ENCODE data around the gene LRRC61.

Gene LRRC61

GRCh38 chr7:150376560-150376959 is 53.4 kb downstream of the LRRC61 start:
- H3K27ac ChIP-seq (ENCODE audit: low read length, poor library complexity, severe bottlenecking) = no peak overlapping the region
- no peak overlapping the region for H2BK5ac ChIP-seq (ENCODE audit: low read depth, low read length, poor library complexity, severe bottlenecking)
- H3K79me1 ChIP-seq (replicated peaks; ENCODE audit: low read length, poor library complexity, severe bottlenecking) = peaks cover 52% of the 10 kb centered on the region
- H2AK5ac ChIP-seq (ENCODE audit: low read length, severe bottlenecking) = peak overlapping the region; percentile 98
- peaks cover 31% of the 10 kb centered on the region for H3K4me1 ChIP-seq (ENCODE audit: control insufficient read depth, insufficient read depth, low read depth, low read length)
- peaks cover 17 to 32% of the 10 kb centered on the region in 2 experiments for H3K36me3 ChIP-seq (ENCODE audit: control insufficient read depth in 1 of 2, insufficient read depth in 2 of 2, low read depth in 1 of 2, low read length in 2 of 2)
- no peak overlapping the region for H3K23ac ChIP-seq (ENCODE audit: low read length in 2 of 2)
- no peak overlapping the region for H3K4me3 ChIP-seq (ENCODE audit: insufficient read depth in 1 of 2, low read depth in 1 of 2, low read length in 2 of 2)
- H2BK12ac ChIP-seq (ENCODE audit: low read length in 2 of 2) = no peak overlapping the region
- H2AFZ ChIP-seq (ENCODE audit: low read depth, low read length) = no peak overlapping the region
- no peaks in the 10 kb centered on the region for H3K27me3 ChIP-seq (ENCODE audit: control insufficient read depth in 1 of 2, insufficient read depth in 1 of 2, low read length in 2 of 2)
- H2BK120ac ChIP-seq (ENCODE audit: low read depth, low read length) = no peak overlapping the region
- H3K4ac ChIP-seq (ENCODE audit: low read depth in 1 of 2, low read length in 2 of 2) = no peak overlapping the region
- H3K9me3 ChIP-seq (ENCODE audit: control insufficient read depth, low read length) = no peaks in the 10 kb centered on the region
- H3K14ac ChIP-seq (ENCODE audit: low read length in 2 of 2) = no peak overlapping the region
- 87% methylated on average over 6 of the region's 6 CpGs for WGBS
- no peak for DNase-seq
- no peak overlapping the region for H4K91ac ChIP-seq (ENCODE audit: low read length)
- H3K4me2 ChIP-seq (ENCODE audit: low read length, poor library complexity, severe bottlenecking) = no peak overlapping the region
- H3K18ac ChIP-seq (ENCODE audit: low read depth in 1 of 2, low read length in 2 of 2) = no peak overlapping the region
- no peak overlapping the region for H3K9ac ChIP-seq (ENCODE audit: low read length)
- peak overlapping the region; percentile 56 for H4K8ac ChIP-seq (ENCODE audit: low read length)
- H2BK15ac ChIP-seq (ENCODE audit: low read depth, poor library complexity, severe bottlenecking) = peak overlapping the region; percentile 20

GRCh38 chr7:150377196-150377595 is 54.0 kb downstream of the LRRC61 start:
- H2BK5ac ChIP-seq (ENCODE audit: low read depth, low read length, poor library complexity, severe bottlenecking) = no peak overlapping the region
- no peak overlapping the region for H2BK120ac ChIP-seq (ENCODE audit: low read depth, low read length)
- no peak for DNase-seq
- no peak overlapping the region for H3K18ac ChIP-seq (ENCODE audit: low read depth in 1 of 2, low read length in 2 of 2)
- peaks cover 17 to 32% of the 10 kb centered on the region in 2 experiments for H3K36me3 ChIP-seq (ENCODE audit: control insufficient read depth in 1 of 2, insufficient read depth in 2 of 2, low read depth in 1 of 2, low read length in 2 of 2)
- no peak overlapping the region for H3K4me2 ChIP-seq (ENCODE audit: low read length, poor library complexity, severe bottlenecking)
- H3K27ac ChIP-seq (ENCODE audit: low read length, poor library complexity, severe bottlenecking) = peak overlapping the region; percentile 75
- H2BK12ac ChIP-seq (ENCODE audit: low read length in 2 of 2) = no peak overlapping the region
- H3K9me3 ChIP-seq (ENCODE audit: control insufficient read depth, low read length) = no peaks in the 10 kb centered on the region
- no peak overlapping the region for H3K14ac ChIP-seq (ENCODE audit: low read length in 2 of 2)
- H3K9ac ChIP-seq (ENCODE audit: low read length) = no peak overlapping the region
- no peaks in the 10 kb centered on the region for H3K27me3 ChIP-seq (ENCODE audit: control insufficient read depth in 1 of 2, insufficient read depth in 1 of 2, low read length in 2 of 2)
- no peak overlapping the region for H3K4me3 ChIP-seq (ENCODE audit: insufficient read depth in 1 of 2, low read depth in 1 of 2, low read length in 2 of 2)
- H3K79me1 ChIP-seq (replicated peaks; ENCODE audit: low read length, poor library complexity, severe bottlenecking) = peaks cover 53% of the 10 kb centered on the region
- H3K4me1 ChIP-seq (ENCODE audit: control insufficient read depth, insufficient read depth, low read depth, low read length) = peaks cover 28% of the 10 kb centered on the region
- H2BK15ac ChIP-seq (ENCODE audit: low read depth, poor library complexity, severe bottlenecking) = no peak overlapping the region
- no peak overlapping the region for H4K8ac ChIP-seq (ENCODE audit: low read length)
- no peak overlapping the region for H3K4ac ChIP-seq (ENCODE audit: low read depth in 1 of 2, low read length in 2 of 2)
- 95% methylated on average over 1 of the region's 3 CpGs for WGBS
- H3K23ac ChIP-seq (ENCODE audit: low read length in 2 of 2) = no peak overlapping the region
- H2AFZ ChIP-seq (ENCODE audit: low read depth, low read length) = no peak overlapping the region
- H4K91ac ChIP-seq (ENCODE audit: low read length) = no peak overlapping the region
- peak overlapping the region; percentile 86 for H2AK5ac ChIP-seq (ENCODE audit: low read length, severe bottlenecking)

- no peak overlapping the region for H3K4ac ChIP-seq (ENCODE audit: low read depth in 1 of 2, low read length in 2 of 2)
- no peak overlapping the region for H3K14ac ChIP-seq (ENCODE audit: low read length in 2 of 2)
- DNase-seq = no peak
- H4K8ac ChIP-seq (ENCODE audit: low read length) = no peak overlapping the region
- H2BK12ac ChIP-seq (ENCODE audit: low read length in 2 of 2) = no peak overlapping the region
- 75% methylated on average over 2 of the region's 4 CpGs for WGBS
- H3K9me3 ChIP-seq (ENCODE audit: control insufficient read depth, low read length) = no peaks in the 10 kb centered on the region
- H3K23ac ChIP-seq (ENCODE audit: low read length in 2 of 2) = no peak overlapping the region
- no peak overlapping the region for H3K18ac ChIP-seq (ENCODE audit: low read depth in 1 of 2, low read length in 2 of 2)
- H2BK15ac ChIP-seq (ENCODE audit: low read depth, poor library complexity, severe bottlenecking) = no peak overlapping the region
- peak overlapping the region; percentile 75 for H3K27ac ChIP-seq (ENCODE audit: low read length, poor library complexity, severe bottlenecking)
- no peak overlapping the region for H4K91ac ChIP-seq (ENCODE audit: low read length)
- peak overlapping the region; percentile 33 for H2BK5ac ChIP-seq (ENCODE audit: low read depth, low read length, poor library complexity, severe bottlenecking)
- peaks cover 17 to 32% of the 10 kb centered on the region in 2 experiments for H3K36me3 ChIP-seq (ENCODE audit: control insufficient read depth in 1 of 2, insufficient read depth in 2 of 2, low read depth in 1 of 2, low read length in 2 of 2)
- H2AFZ ChIP-seq (ENCODE audit: low read depth, low read length) = no peak overlapping the region
- H2BK120ac ChIP-seq (ENCODE audit: low read depth, low read length) = no peak overlapping the region
- peaks cover 53% of the 10 kb centered on the region for H3K79me1 ChIP-seq (replicated peaks; ENCODE audit: low read length, poor library complexity, severe bottlenecking)
- H3K4me1 ChIP-seq (ENCODE audit: control insufficient read depth, insufficient read depth, low read depth, low read length) = peaks cover 26% of the 10 kb centered on the region
- H3K4me3 ChIP-seq (ENCODE audit: insufficient read depth in 1 of 2, low read depth in 1 of 2, low read length in 2 of 2) = no peak overlapping the region
- peak overlapping the region; percentile 86 for H2AK5ac ChIP-seq (ENCODE audit: low read length, severe bottlenecking)
- H3K9ac ChIP-seq (ENCODE audit: low read length) = peak overlapping the region; percentile 92
- H3K27me3 ChIP-seq (ENCODE audit: control insufficient read depth in 1 of 2, insufficient read depth in 1 of 2, low read length in 2 of 2) = no peaks in the 10 kb centered on the region
- H3K4me2 ChIP-seq (ENCODE audit: low read length, poor library complexity, severe bottlenecking) = no peak overlapping the region
Observed at GRCh38 chr7:150377635-150378034, 54.5 kb downstream of the LRRC61 start.

GRCh38 chr7:150378115-150378852 is 55.1 kb downstream of the LRRC61 start:
- H3K9me3 ChIP-seq (ENCODE audit: control insufficient read depth, low read length) = no peaks in the 10 kb centered on the region
- H3K36me3 ChIP-seq (ENCODE audit: control insufficient read depth in 1 of 2, insufficient read depth in 2 of 2, low read depth in 1 of 2, low read length in 2 of 2) = peaks cover 14 to 27% of the 10 kb centered on the region in 2 experiments
- H3K18ac ChIP-seq (ENCODE audit: low read depth in 1 of 2, low read length in 2 of 2) = peak overlapping the region; percentile 95 to 99
- 4% methylated on average over 31 of the region's 32 CpGs for WGBS
- peak overlapping the region; percentile 71 to 96 for H3K4ac ChIP-seq (ENCODE audit: low read depth in 1 of 2, low read length in 2 of 2)
- H3K79me1 ChIP-seq (replicated peaks; ENCODE audit: low read length, poor library complexity, severe bottlenecking) = peaks cover 50% of the 10 kb centered on the region
- H3K4me3 ChIP-seq (ENCODE audit: insufficient read depth in 1 of 2, low read depth in 1 of 2, low read length in 2 of 2) = peak overlapping the region; percentile 81
- peak overlapping the region; percentile 75 for H2AK5ac ChIP-seq (ENCODE audit: low read length, severe bottlenecking)
- peaks cover 27% of the 10 kb centered on the region for H3K4me1 ChIP-seq (ENCODE audit: control insufficient read depth, insufficient read depth, low read depth, low read length)
- peak overlapping the region; percentile 29 for H2AFZ ChIP-seq (ENCODE audit: low read depth, low read length)
- no peaks in the 10 kb centered on the region for H3K27me3 ChIP-seq (ENCODE audit: control insufficient read depth in 1 of 2, insufficient read depth in 1 of 2, low read length in 2 of 2)
- no peak overlapping the region for H2BK15ac ChIP-seq (ENCODE audit: low read depth, poor library complexity, severe bottlenecking)
- H3K9ac ChIP-seq (ENCODE audit: low read length) = peak overlapping the region; percentile 92
- peak overlapping the region; percentile 89 for H3K27ac ChIP-seq (ENCODE audit: low read length, poor library complexity, severe bottlenecking)
- H4K91ac ChIP-seq (ENCODE audit: low read length) = peak overlapping the region; percentile 96
- H2BK5ac ChIP-seq (ENCODE audit: low read depth, low read length, poor library complexity, severe bottlenecking) = peak overlapping the region; percentile 94
- H4K8ac ChIP-seq (ENCODE audit: low read length) = peak overlapping the region; percentile 98
- no peak overlapping the region for H2BK12ac ChIP-seq (ENCODE audit: low read length in 2 of 2)
- peak overlapping the region in 1 of 2 experiments; percentile 82 for H3K14ac ChIP-seq (ENCODE audit: low read length in 2 of 2)
- H3K4me2 ChIP-seq (ENCODE audit: low read length, poor library complexity, severe bottlenecking) = peak overlapping the region; percentile 85
- H2BK120ac ChIP-seq (ENCODE audit: low read depth, low read length) = peak overlapping the region; percentile 99
- peak; percentile 83 for DNase-seq
- H3K23ac ChIP-seq (ENCODE audit: low read length in 2 of 2) = no peak overlapping the region
